ENCODE data around the gene WRNIP1. TPM values are rescaled to one million over a fixed set of nuclear protein-coding genes. Genes with fewer than 3 reads are reported as not detected.

Gene WRNIP1
- total and polyA plus RNA-seq, 2 of the 8 experiments (the other 6 are each of a cell fraction or from before 2014, with no cell fraction given): 38.2 to 39.2 TPM

DNA sequence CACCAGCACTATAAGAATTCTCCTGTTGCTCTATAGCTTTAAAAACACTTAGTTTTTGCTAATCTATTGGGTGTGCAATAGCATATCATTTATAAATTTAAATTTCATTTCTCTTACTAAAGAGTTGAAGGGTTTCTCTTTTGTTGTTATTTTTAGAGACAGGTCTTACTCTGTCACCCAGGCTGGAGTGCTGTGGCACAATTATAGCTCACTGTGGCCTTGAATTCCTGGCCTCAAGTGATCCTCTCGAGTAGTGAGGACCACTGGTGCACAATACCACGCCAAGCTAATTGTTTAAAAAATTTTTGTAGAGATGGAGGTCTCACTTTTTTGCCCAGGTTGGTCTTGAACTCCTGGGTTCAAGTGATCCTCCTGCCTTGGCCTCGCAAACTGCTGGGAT lies 6.2 kb upstream of the WRNIP1 start:
- Histone ChIP-seq H3K4me1 (replicated peaks in 1 of 4; ENCODE audit: control insufficient read depth in 3 of 4, insufficient read depth in 4 of 4, low read length in 3 of 4) (no peaks in the 10 kb centered on the region), H3K9me3 (ENCODE audit: insufficient read depth in 2 of 2, low read depth in 1 of 2, low read length in 1 of 2) (no peaks in the 10 kb centered on the region), H2BK5ac (ENCODE audit: low read depth, low read length) (no peak overlapping the region), H3K79me2 (ENCODE audit: control insufficient read depth in 1 of 2, insufficient read depth in 2 of 2, low read length in 2 of 2) (no peaks in the 10 kb centered on the region), H3K23ac (ENCODE audit: insufficient read length) (no peak overlapping the region), H3K9ac (replicated peaks in 1 of 4; ENCODE audit: extremely low read depth in 1 of 4, low read depth in 3 of 4, low read length in 3 of 4) (no peak overlapping the region), H4K91ac (replicated peaks; ENCODE audit: insufficient read length, low read length) (no peak overlapping the region), H2BK120ac (replicated peaks; ENCODE audit: low read depth, low read length) (no peak overlapping the region), H3K14ac (ENCODE audit: insufficient read length) (no peak overlapping the region), H3K4ac (replicated peaks; ENCODE audit: insufficient read length, low read depth, low read length) (no peak overlapping the region), H3K27me3 (replicated peaks in 1 of 4; ENCODE audit: control insufficient read depth in 3 of 4, extremely low read depth in 1 of 4, insufficient read depth in 3 of 4, low read length in 3 of 4) (no peaks in the 10 kb centered on the region), H3K23me2 (ENCODE audit: low read depth, low read length) (no peaks in the 10 kb centered on the region), H2AK5ac (ENCODE audit: low read depth, low read length) (no peak overlapping the region), H4K20me1 (replicated peaks in 1 of 2; ENCODE audit: control insufficient read depth in 1 of 2, insufficient read depth in 2 of 2, low read length in 2 of 2) (no peaks in the 10 kb centered on the region), H2BK15ac (ENCODE audit: low read length) (no peak overlapping the region), H3K18ac (ENCODE audit: extremely low read depth, low read length) (no peak overlapping the region), H2BK12ac (ENCODE audit: low read depth, low read length) (no peak overlapping the region), H2AFZ (ENCODE audit: low read length) (no peak overlapping the region), H3K36me3 (ENCODE audit: control insufficient read depth in 2 of 4, insufficient read depth in 4 of 4, low read length in 3 of 4) (no peaks in the 10 kb centered on the region), H4K8ac (ENCODE audit: extremely low read depth, insufficient read depth, low read length) (no peak overlapping the region), H4K5ac (ENCODE audit: insufficient read length, low read depth, low read length) (no peak overlapping the region), H3K27ac (ENCODE audit: low read depth, low read length) (no peak overlapping the region), H3K79me1 (ENCODE audit: low read depth, low read length) (no peaks in the 10 kb centered on the region), H3K4me3 (ENCODE audit: extremely low read depth in 1 of 4, insufficient read depth in 2 of 4, low read depth in 3 of 4, low read length in 4 of 4) (no peak overlapping the region), H3K56ac (replicated peaks; ENCODE audit: insufficient read length, low read depth, low read length) (no peak overlapping the region), H3K4me2 (ENCODE audit: insufficient read depth in 1 of 2, low read depth in 2 of 2, low read length in 2 of 2) (no peak overlapping the region), H2BK20ac (ENCODE audit: low read length) (no peak overlapping the region)
- no peak for DNase-seq (ENCODE audit: low read depth in 1 of 2, low spot score in 2 of 2)
- ChIA-PET CTCF (ENCODE audit: partially characterized antibody) (interaction anchor here (0.6 to 9.0 kb wide), 5 partner anchors 8 to 834 kb away, joined by 3 to 163 read pairs (median 4); partner anchors contain the start of gene MYLK4), POLR2A (ENCODE audit: partially characterized antibody) (interaction anchor here (1.6 kb wide), 1 partner anchor 13 kb away, joined by 3 read pairs; no protein-coding TSS in a partner anchor)
- TF ChIP-seq POLR2A (IDR thresholded peaks at IDR 0.05; ENCODE audit: control extremely low read depth in 1 of 2, low read depth in 2 of 2, low read length in 2 of 2) (no peak), SAP30 (IDR thresholded peaks at IDR 0.05; ENCODE audit: insufficient read depth, insufficient replicate concordance, low read length) (no peak), SIN3A (conservative IDR thresholded peaks at IDR 0.05 in 1 of 2, IDR thresholded peaks at IDR 0.05 in 1 of 2; ENCODE audit: low read depth in 1 of 2, low read length in 2 of 2) (no peak), CBX5 (IDR thresholded peaks at IDR 0.05; ENCODE audit: low read depth, low read length) (no peak), ASH2L (IDR thresholded peaks at IDR 0.05; ENCODE audit: low read length) (no peak), FOSL1 (IDR thresholded peaks at IDR 0.05; ENCODE audit: insufficient read depth, low read depth, low read length) (no peak)
- no peak for FAIRE-seq
- 80% methylated on average over 3 of the region's 3 CpGs; no CpG with 5 or more reads in 1 of the 2 experiments for WGBS, 2 experiments (ENCODE audit: extremely low coverage in 1 of 2, insufficient coverage in 1 of 2, insufficient read length in 1 of 2, insufficient replicate concordance in 2 of 2, low coverage in 1 of 2, low lambda C conversion rate in 2 of 2, missing lambda C conversion rate in 1 of 2)

Measured in H1 (cell line).